Measurements from ENCODE around the gene INPP5E.

The INPP5E gene

GRCh38 chr9:136412962-136413361 is 26.7 kb downstream of the INPP5E start:
- TF ChIP-seq FOXP2 (optimal IDR thresholded peaks at IDR 0.05; ENCODE audit: borderline replicate concordance, extremely low read depth, extremely low read length, insufficient read depth): no peak
- TF ChIP-seq, protein P1, sequence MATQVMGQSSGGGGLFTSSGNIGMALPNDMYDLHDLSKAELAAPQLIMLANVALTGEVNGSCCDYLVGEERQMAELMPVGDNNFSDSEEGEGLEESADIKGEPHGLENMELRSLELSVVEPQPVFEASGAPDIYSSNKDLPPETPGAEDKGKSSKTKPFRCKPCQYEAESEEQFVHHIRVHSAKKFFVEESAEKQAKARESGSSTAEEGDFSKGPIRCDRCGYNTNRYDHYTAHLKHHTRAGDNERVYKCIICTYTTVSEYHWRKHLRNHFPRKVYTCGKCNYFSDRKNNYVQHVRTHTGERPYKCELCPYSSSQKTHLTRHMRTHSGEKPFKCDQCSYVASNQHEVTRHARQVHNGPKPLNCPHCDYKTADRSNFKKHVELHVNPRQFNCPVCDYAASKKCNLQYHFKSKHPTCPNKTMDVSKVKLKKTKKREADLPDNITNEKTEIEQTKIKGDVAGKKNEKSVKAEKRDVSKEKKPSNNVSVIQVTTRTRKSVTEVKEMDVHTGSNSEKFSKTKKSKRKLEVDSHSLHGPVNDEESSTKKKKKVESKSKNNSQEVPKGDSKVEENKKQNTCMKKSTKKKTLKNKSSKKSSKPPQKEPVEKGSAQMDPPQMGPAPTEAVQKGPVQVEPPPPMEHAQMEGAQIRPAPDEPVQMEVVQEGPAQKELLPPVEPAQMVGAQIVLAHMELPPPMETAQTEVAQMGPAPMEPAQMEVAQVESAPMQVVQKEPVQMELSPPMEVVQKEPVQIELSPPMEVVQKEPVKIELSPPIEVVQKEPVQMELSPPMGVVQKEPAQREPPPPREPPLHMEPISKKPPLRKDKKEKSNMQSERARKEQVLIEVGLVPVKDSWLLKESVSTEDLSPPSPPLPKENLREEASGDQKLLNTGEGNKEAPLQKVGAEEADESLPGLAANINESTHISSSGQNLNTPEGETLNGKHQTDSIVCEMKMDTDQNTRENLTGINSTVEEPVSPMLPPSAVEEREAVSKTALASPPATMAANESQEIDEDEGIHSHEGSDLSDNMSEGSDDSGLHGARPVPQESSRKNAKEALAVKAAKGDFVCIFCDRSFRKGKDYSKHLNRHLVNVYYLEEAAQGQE (IDR thresholded peaks at IDR 0.05; ENCODE audit: insufficient read depth in 1 of 2, low read depth in 2 of 2, low read length in 2 of 2): no peak
- TF ChIP-seq POLR2AphosphoS5 (IDR thresholded peaks at IDR 0.05; ENCODE audit: low read depth, low read length): no peak
- no peak for TF ChIP-seq SIN3A (IDR thresholded peaks at IDR 0.05; ENCODE audit: borderline replicate concordance, insufficient read depth, low read length)
- TF ChIP-seq TAF1 (IDR thresholded peaks at IDR 0.05; ENCODE audit: borderline replicate concordance, insufficient read depth, low read length): no peak

GRCh38 chr9:136411378-136411777 is 28.3 kb downstream of the INPP5E start:
- TF ChIP-seq TAF1 (IDR thresholded peaks at IDR 0.05; ENCODE audit: borderline replicate concordance, insufficient read depth, low read length) (no peak), SIN3A (IDR thresholded peaks at IDR 0.05; ENCODE audit: borderline replicate concordance, insufficient read depth, low read length) (no peak), POLR2AphosphoS5 (IDR thresholded peaks at IDR 0.05; ENCODE audit: low read depth, low read length) (no peak), FOXP2 (optimal IDR thresholded peaks at IDR 0.05; ENCODE audit: borderline replicate concordance, extremely low read depth, extremely low read length, insufficient read depth) (no peak)
- TF ChIP-seq, protein P1 (IDR thresholded peaks at IDR 0.05; ENCODE audit: insufficient read depth in 1 of 2, low read depth in 2 of 2, low read length in 2 of 2): no peak

DNA sequence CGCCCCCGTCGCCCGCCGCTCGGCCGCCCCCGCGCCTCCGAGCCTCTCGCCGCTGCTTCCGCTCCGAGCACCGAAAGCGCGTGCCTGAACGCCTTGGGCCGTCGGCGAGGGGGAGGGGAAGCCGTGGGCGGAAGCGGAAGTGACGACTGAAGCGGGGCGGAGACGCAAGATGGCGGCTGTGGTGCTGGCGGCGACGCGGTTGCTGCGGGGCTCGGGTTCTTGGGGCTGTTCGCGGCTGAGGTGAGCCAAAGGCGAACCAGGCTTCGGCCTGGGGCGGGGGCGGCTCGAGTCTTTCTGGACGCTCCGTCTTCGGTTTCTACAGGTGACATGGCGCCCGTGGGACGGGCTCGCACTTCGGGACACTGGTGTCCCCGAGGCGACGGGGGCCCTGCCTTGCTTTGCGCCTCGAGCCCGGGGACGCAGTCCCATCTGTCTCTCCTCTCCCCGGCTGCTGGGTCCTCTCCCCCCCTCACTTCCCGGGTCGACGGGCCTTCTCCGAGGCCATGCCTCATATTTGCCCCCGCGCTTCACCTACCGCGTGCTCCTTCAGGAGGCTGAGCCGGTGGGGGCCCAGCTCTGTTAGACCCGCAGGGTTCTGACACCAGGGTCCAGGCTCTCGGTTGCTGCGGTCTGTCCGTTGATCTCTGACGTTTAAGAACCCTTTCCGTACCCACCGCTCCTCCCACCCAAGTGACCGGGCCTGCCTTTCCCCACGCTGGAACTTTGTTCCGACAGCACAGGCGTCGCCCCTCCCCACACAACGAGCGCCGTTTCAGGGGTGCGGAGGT is 29.0 kb downstream of the INPP5E start, which contains the start of the genes ENTR1 and PMPCA:
ENTR1 (minus strand) TSS at position 115 of the 788 bp plus-strand sequence. CDS start 217 bp downstream, outside the sequence.
PMPCA (plus strand) TSS at position 159 of the 788 bp plus-strand sequence; CDS start at position 170, 11 bp downstream.
- 0 out of 2 replicates have a peak, but pooled peaks have one; percentile 21 for TF ChIP-seq SIN3A (IDR thresholded peaks at IDR 0.05; ENCODE audit: borderline replicate concordance, insufficient read depth, low read length)
- TF ChIP-seq, protein P1 (IDR thresholded peaks at IDR 0.05; ENCODE audit: insufficient read depth in 1 of 2, low read depth in 2 of 2, low read length in 2 of 2): peak; percentile 18 to 59; a peak in 2 of 4 replicates
- peak; percentile 91 for TF ChIP-seq POLR2AphosphoS5 (IDR thresholded peaks at IDR 0.05; ENCODE audit: low read depth, low read length)
- peak; percentile 97 for TF ChIP-seq TAF1 (IDR thresholded peaks at IDR 0.05; ENCODE audit: borderline replicate concordance, insufficient read depth, low read length)
- no peak for TF ChIP-seq FOXP2 (optimal IDR thresholded peaks at IDR 0.05; ENCODE audit: borderline replicate concordance, extremely low read depth, extremely low read length, insufficient read depth)

DNA sequence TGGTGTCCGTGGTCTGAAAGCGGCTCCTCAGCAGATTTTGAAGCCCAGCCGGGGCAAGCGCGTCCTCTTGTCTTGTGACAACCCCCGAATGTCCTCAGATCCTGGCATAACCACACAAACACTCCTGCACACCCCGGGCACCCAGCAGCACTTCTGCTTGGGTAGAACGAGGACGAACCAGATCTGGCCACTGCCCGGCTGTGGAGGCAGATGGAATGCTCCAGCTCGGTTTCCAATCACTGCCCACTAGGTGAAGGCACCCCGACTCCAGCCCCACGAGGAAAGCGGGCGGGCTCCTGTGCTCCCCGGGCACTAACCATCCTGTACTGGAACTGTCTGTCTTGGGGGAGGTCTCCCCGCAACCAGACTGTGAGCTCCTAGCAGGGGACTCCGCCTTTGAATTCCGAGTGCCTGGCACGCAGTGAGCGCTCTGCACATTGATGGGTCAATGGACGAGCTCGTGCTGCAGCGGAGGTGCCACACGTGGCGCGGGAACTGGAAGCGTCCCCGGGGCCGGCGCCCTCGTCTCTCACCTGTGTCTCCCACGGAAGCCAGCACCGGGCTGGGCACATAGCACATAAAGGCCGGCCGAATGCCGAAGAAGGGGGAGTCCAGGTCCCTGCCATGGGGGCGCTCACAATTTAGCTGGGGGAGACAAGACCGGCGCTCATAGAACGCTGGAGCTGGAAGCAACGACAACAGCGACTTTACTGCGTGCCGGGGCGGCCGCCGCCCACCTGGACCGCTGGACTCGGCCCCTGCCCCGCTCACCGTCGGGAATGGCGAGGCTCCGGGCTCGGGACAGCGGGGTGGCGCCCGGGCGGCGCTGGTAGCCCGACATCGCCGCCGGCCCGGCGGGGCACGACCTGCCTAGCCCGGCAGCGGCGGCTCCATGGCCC is 29.8 kb downstream of the INPP5E start:
- TF ChIP-seq FOXP2 (optimal IDR thresholded peaks at IDR 0.05; ENCODE audit: borderline replicate concordance, extremely low read depth, extremely low read length, insufficient read depth) (no peak), SIN3A (IDR thresholded peaks at IDR 0.05; ENCODE audit: borderline replicate concordance, insufficient read depth, low read length) (no peak), TAF1 (IDR thresholded peaks at IDR 0.05; ENCODE audit: borderline replicate concordance, insufficient read depth, low read length) (no peak), POLR2AphosphoS5 (IDR thresholded peaks at IDR 0.05; ENCODE audit: low read depth, low read length) (no peak)
- TF ChIP-seq, protein P1 (IDR thresholded peaks at IDR 0.05; ENCODE audit: insufficient read depth in 1 of 2, low read depth in 2 of 2, low read length in 2 of 2): no peak
